ENCODE data around the gene OGFOD1.

DNA sequence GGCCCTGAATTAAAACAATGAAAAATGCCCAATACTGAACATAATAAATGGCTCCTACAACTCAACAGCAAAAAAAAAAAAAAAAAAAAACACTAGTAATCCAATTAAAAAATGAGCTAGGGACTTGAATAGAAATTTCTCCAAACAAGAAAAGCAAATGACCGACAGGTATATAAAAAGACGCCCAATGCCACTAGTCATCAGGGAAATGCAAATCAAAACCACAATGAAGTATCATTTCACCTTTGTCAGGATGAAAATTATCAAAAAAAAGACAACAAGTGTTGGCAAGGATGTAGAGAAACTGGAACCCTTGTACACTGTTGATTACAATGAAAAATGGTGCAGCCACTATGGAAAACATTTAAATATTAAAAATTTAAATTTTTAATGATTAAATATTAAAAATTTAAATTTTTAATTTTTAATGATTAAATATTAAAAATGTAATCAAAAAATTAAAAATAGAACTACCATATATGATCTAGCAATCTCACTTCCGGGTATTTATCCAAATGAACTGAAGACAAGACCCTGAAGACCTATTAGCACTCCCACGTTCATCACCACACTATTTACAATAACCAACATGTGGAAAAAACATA, 40.4 kb downstream of the OGFOD1 start:
- TF ChIP-seq, protein P1, sequence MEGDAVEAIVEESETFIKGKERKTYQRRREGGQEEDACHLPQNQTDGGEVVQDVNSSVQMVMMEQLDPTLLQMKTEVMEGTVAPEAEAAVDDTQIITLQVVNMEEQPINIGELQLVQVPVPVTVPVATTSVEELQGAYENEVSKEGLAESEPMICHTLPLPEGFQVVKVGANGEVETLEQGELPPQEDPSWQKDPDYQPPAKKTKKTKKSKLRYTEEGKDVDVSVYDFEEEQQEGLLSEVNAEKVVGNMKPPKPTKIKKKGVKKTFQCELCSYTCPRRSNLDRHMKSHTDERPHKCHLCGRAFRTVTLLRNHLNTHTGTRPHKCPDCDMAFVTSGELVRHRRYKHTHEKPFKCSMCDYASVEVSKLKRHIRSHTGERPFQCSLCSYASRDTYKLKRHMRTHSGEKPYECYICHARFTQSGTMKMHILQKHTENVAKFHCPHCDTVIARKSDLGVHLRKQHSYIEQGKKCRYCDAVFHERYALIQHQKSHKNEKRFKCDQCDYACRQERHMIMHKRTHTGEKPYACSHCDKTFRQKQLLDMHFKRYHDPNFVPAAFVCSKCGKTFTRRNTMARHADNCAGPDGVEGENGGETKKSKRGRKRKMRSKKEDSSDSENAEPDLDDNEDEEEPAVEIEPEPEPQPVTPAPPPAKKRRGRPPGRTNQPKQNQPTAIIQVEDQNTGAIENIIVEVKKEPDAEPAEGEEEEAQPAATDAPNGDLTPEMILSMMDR (IDR thresholded peaks at IDR 0.05; ENCODE audit: insufficient read depth, low read depth, low read length) = no peak
- no peak for TF ChIP-seq EZH2 (IDR thresholded peaks at IDR 0.05; ENCODE audit: insufficient read depth, low read length)

All from astrocyte (in vitro differentiated cells and primary cell).